ENCODE results near the gene CDC14A.

GRCh38 chr1:100378956-100379355 is 26.6 kb downstream of the CDC14A start:
- TF ChIP-seq, protein P1, sequence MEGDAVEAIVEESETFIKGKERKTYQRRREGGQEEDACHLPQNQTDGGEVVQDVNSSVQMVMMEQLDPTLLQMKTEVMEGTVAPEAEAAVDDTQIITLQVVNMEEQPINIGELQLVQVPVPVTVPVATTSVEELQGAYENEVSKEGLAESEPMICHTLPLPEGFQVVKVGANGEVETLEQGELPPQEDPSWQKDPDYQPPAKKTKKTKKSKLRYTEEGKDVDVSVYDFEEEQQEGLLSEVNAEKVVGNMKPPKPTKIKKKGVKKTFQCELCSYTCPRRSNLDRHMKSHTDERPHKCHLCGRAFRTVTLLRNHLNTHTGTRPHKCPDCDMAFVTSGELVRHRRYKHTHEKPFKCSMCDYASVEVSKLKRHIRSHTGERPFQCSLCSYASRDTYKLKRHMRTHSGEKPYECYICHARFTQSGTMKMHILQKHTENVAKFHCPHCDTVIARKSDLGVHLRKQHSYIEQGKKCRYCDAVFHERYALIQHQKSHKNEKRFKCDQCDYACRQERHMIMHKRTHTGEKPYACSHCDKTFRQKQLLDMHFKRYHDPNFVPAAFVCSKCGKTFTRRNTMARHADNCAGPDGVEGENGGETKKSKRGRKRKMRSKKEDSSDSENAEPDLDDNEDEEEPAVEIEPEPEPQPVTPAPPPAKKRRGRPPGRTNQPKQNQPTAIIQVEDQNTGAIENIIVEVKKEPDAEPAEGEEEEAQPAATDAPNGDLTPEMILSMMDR (IDR thresholded peaks at IDR 0.05; ENCODE audit: insufficient read depth, low read length, poor library complexity, severe bottlenecking): no peak
- TF ChIP-seq EZH2phosphoT487 (conservative IDR thresholded peaks at IDR 0.05; ENCODE audit: low read length): no peak
